Endothelial cell (in vitro differentiated cells): Measurements from ENCODE around the gene ADD1. TPM values are rescaled to one million over a fixed set of nuclear protein-coding genes. Genes with fewer than 3 reads are reported as not detected.

Experiments used
- DNase-seq: peaks from one replicate; pipeline ENCODE4 v3.0.0; 2021; ENCODE audit warnings: low spot score
- H3K27ac Mint-ChIP-seq: one replicate; pipeline ENCODE4 v1.8.0; 2021; ENCODE audit warnings: mixed read lengths, inconsistent platforms; ENCODE audit not compliant: unreplicated experiment
- H3K27me3 Mint-ChIP-seq: one replicate; pipeline ENCODE4 v1.8.0; 2021; ENCODE audit warnings: mild to moderate bottlenecking, moderate library complexity, mixed read lengths, inconsistent platforms; ENCODE audit not compliant: unreplicated experiment
- H3K36me3 Mint-ChIP-seq: one replicate; pipeline ENCODE4 v1.8.0; 2021; ENCODE audit warnings: mild to moderate bottlenecking, low read depth, mixed read lengths, inconsistent platforms; ENCODE audit not compliant: unreplicated experiment
- H3K4me1 Mint-ChIP-seq: one replicate; pipeline ENCODE4 v1.8.0; 2021; ENCODE audit warnings: mild to moderate bottlenecking, mixed read lengths, inconsistent platforms; ENCODE audit not compliant: unreplicated experiment
- H3K4me3 Mint-ChIP-seq: one replicate; pipeline ENCODE4 v1.8.0; 2021; ENCODE audit warnings: mild to moderate bottlenecking, mixed read lengths, inconsistent platforms; ENCODE audit not compliant: unreplicated experiment
- H3K9me3 Mint-ChIP-seq: one replicate; pipeline ENCODE4 v1.8.0; 2021; ENCODE audit warnings: mixed read lengths, inconsistent platforms; ENCODE audit not compliant: unreplicated experiment
- CTCF ChIP-seq: fragments of 200-600 bp; sonication (generic); IDR thresholded peaks from one replicate; pipeline ENCODE4 v1.5.0; 2021; ENCODE audit warnings: antibody characterized with exemption; ENCODE audit not compliant: unreplicated experiment
- total RNA-seq: library from RNA; stranded (reverse); fragmentation: NEBNext Ultra II Directional; extraction: Animal tissue kit (Norgen Biotek cat#: 25700); gene quantifications from one replicate; pipeline ENCODE4 v1.2.1, GENCODE V29; 2021; ENCODE audit not compliant: unreplicated experiment

ADD1 gene
- total RNA-seq, 1 donor from 2014 or later = 337 TPM

GRCh38 chr4:2948895-2949781 lies 105.5 kb downstream of the ADD1 start:
- peak; percentile 45 for DNase-seq
- no peaks in the 10 kb centered on the region for H3K9me3 Mint-ChIP-seq
- no peak overlapping the region for H3K4me3 Mint-ChIP-seq
- H3K4me1 Mint-ChIP-seq = peaks cover 2% of the 10 kb centered on the region
- H3K27ac Mint-ChIP-seq = no peak overlapping the region
- H3K36me3 Mint-ChIP-seq = peaks cover 43% of the 10 kb centered on the region
- TF ChIP-seq CTCF = no peak
- H3K27me3 Mint-ChIP-seq = peaks cover 5% of the 10 kb centered on the region

- H3K36me3 Mint-ChIP-seq = peaks cover 43% of the 10 kb centered on the region
- DNase-seq = no peak
- no peaks in the 10 kb centered on the region for H3K9me3 Mint-ChIP-seq
- no peak for TF ChIP-seq CTCF
- H3K27ac Mint-ChIP-seq = no peak overlapping the region
- peaks cover 3% of the 10 kb centered on the region for H3K27me3 Mint-ChIP-seq
- peak overlapping the region; percentile 2 for H3K4me3 Mint-ChIP-seq
- H3K4me1 Mint-ChIP-seq = peaks cover 2% of the 10 kb centered on the region
Measured at GRCh38 chr4:2949782-2950125, 106.1 kb downstream of the ADD1 start.

GRCh38 chr4:2950221-2950989 lies 106.8 kb downstream of the ADD1 start:
- H3K4me3 Mint-ChIP-seq = peak overlapping the region; percentile 26
- H3K27ac Mint-ChIP-seq = no peak overlapping the region
- peaks cover 43% of the 10 kb centered on the region for H3K36me3 Mint-ChIP-seq
- DNase-seq = no peak
- no peak for TF ChIP-seq CTCF
- peaks cover 2% of the 10 kb centered on the region for H3K4me1 Mint-ChIP-seq
- no peaks in the 10 kb centered on the region for H3K9me3 Mint-ChIP-seq
- peaks cover 3% of the 10 kb centered on the region for H3K27me3 Mint-ChIP-seq

- Mint-ChIP-seq H3K9me3 (no peaks in the 10 kb centered on the region), H3K36me3 (peaks cover 42% of the 10 kb centered on the region), H3K4me3 (no peak overlapping the region), H3K27me3 (no peaks in the 10 kb centered on the region), H3K4me1 (peaks cover 9% of the 10 kb centered on the region), H3K27ac (no peak overlapping the region)
- no peak for DNase-seq
- TF ChIP-seq CTCF = no peak
Measured at GRCh38 chr4:2953496-2953895, 109.9 kb downstream of the ADD1 start.
